ENCODE measurements around the gene CNTN5. TPM values are rescaled to one million over a fixed set of nuclear protein-coding genes. Genes with fewer than 3 reads are reported as not detected.

Gene CNTN5
- total RNA-seq, 4 donors from 2014 or later = 0.51 to 2.3 (median 0.58) TPM; not detected in 1

- Histone ChIP-seq H3K9me3 (no peaks in the 10 kb centered on the region), H3K36me3 (no peaks in the 10 kb centered on the region), H3K4me3 (no peak overlapping the region), H3K27ac (no peak overlapping the region), H3K4me1 (no peaks in the 10 kb centered on the region), H3K27me3 (no peaks in the 10 kb centered on the region)
- no peak for TF ChIP-seq CTCF (IDR thresholded peaks at IDR 0.05)
- TF ChIP-seq POLR2A (IDR thresholded peaks at IDR 0.05) = no peak
- intact Hi-C loops (cut with DNase I; ENCODE audit: low total_unique reads) = no loop called here
- no peak for DNase-seq
Observed at GRCh38 chr11:99376463-99376862, 355.7 kb downstream of the CNTN5 start.

DNA sequence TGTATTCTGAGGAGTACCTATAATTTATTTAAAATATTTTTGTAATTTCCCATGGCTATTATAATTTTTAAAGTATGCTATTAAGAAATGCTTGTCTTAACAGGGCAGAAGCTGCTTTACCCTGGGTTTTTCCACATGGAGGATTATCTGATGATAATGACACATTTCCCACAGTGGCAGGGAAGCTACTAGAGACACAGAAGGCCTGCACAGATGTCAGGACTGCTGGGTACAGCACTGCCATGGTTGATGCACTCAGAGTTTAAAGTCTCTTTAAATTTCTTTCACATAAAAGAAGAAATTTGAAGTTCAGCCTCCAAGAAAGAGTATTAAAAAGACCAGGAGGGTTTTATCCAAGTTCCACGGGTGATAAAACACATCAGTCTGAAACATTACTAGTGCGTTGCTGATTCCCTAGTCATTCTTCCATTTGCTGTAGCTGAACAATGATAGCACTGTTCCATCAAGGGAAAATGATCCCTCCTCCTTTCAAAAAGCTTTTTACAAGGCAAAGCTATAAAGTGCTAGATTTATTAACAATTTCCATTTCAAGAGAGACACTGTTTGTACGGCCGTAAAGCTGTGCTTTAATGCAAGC is 363.0 kb downstream of the CNTN5 start:
- H3K9me3 ChIP-seq = no peaks in the 10 kb centered on the region
- DNase-seq = no peak

DNA sequence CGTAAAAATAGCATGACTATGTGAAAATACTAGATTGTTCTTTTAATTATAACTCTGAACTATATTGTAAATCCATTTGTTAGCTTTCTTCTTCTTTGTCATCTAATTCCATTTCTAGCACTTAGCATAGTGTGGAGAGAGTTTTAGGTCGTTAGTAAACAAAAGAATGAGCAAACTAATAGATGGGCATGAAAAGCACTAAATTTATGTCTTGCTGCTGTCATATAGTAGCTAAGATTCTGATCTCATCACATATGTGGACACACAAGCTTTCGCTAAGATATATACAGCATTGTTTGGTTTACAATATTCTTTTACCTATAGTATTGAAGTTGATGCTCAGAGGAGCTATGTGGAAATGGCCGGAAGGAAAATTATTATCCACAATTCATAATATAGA is 370.5 kb downstream of the CNTN5 start:
- no peaks in the 10 kb centered on the region for H3K27me3 ChIP-seq
- intact Hi-C loops (cut with DNase I; ENCODE audit: low total_unique reads) = no loop called here
- no peaks in the 10 kb centered on the region for H3K36me3 ChIP-seq
- H3K4me1 ChIP-seq = no peaks in the 10 kb centered on the region
- TF ChIP-seq POLR2A (IDR thresholded peaks at IDR 0.05) (no peak), CTCF (IDR thresholded peaks at IDR 0.05) (no peak)
- no peak for DNase-seq
- H3K27ac ChIP-seq = no peak overlapping the region
- H3K4me3 ChIP-seq = no peak overlapping the region
- no peaks in the 10 kb centered on the region for H3K9me3 ChIP-seq

More for the DNA sequence above, 363.0 kb downstream of the CNTN5 start:
- TF ChIP-seq POLR2A (IDR thresholded peaks at IDR 0.05) = no peak
- no peak for TF ChIP-seq CTCF (IDR thresholded peaks at IDR 0.05)
- Histone ChIP-seq H3K4me3 (no peak overlapping the region), H3K36me3 (no peaks in the 10 kb centered on the region), H3K27ac (no peak overlapping the region), H3K4me1 (no peaks in the 10 kb centered on the region), H3K27me3 (no peaks in the 10 kb centered on the region)
- intact Hi-C loops (cut with DNase I; ENCODE audit: low total_unique reads) = no loop called here

GRCh38 chr11:99406345-99406744 is 385.6 kb downstream of the CNTN5 start:
- DNase-seq = no peak
- TF ChIP-seq CTCF (IDR thresholded peaks at IDR 0.05) = no peak
- TF ChIP-seq POLR2A (IDR thresholded peaks at IDR 0.05) = no peak
- H3K4me3 ChIP-seq = no peak overlapping the region
- no peaks in the 10 kb centered on the region for H3K9me3 ChIP-seq
- no peaks in the 10 kb centered on the region for H3K27me3 ChIP-seq
- intact Hi-C loops (cut with DNase I; ENCODE audit: low total_unique reads) = no loop called here
- no peaks in the 10 kb centered on the region for H3K4me1 ChIP-seq
- no peak overlapping the region for H3K27ac ChIP-seq
- no peaks in the 10 kb centered on the region for H3K36me3 ChIP-seq

DNA sequence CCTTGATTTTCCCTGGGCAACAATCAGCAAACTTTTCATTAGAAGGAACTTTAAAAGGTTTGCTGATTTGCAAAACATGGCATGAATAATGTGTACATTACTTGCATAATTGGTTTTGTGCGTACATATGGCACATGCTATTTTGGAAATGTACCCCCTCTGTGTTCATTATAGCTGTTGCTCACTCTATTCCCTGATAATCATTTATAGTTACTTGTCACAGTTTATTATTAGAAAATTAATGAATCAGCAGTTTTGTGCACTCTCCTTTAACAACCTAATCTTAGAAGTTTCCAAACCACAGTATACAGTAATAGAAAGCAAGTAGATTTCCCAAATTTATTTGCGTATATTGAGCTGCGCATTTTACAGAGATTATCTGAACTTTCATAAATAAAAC is 389.9 kb downstream of the CNTN5 start:
- intact Hi-C loops (cut with DNase I; ENCODE audit: low total_unique reads) = no loop called here
- no peak for TF ChIP-seq CTCF (IDR thresholded peaks at IDR 0.05)
- TF ChIP-seq POLR2A (IDR thresholded peaks at IDR 0.05) = no peak

More for the DNA sequence above, 389.9 kb downstream of the CNTN5 start:
- Histone ChIP-seq H3K27me3 (no peaks in the 10 kb centered on the region), H3K4me3 (no peak overlapping the region), H3K36me3 (no peaks in the 10 kb centered on the region), H3K27ac (no peak overlapping the region), H3K4me1 (no peaks in the 10 kb centered on the region), H3K9me3 (no peaks in the 10 kb centered on the region)
- DNase-seq = no peak

Measured in uterus (tissue), 4 donors.